H1 (cell line): ENCODE data around the gene RAMP3. TPM values are rescaled to one million over a fixed set of nuclear protein-coding genes. Genes with fewer than 3 reads are reported as not detected.

Experiments used
- CTCF ChIA-PET: fragments of 300-600 bp; sonication (Branson Sonifier 250); formaldehyde crosslinking; loops from one replicate; lab custom pipeline; 2021; ENCODE audit not compliant: partially characterized antibody; lab: Charles Lee
- POLR2A ChIA-PET: fragments of 300-600 bp; sonication (Branson Sonifier 250); formaldehyde crosslinking; loops from one replicate; lab custom pipeline; 2021; ENCODE audit warnings: inconsistent platforms; ENCODE audit not compliant: partially characterized antibody; lab: Charles Lee
- DNase-seq, 2 experiments: peaks; one replicate each; pipeline versions ENCODE4 v3.0.0 to v3.0.0-alpha.2; 2010 to 2022; ENCODE audit warnings: low spot score in 2 of 2, low read depth in 1 of 2, mixed read lengths in 1 of 2
- FAIRE-seq: peaks from 2 replicates; lab custom pipeline; 2011; peaks lifted over from hg19 to GRCh38; lab: Jason Lieb, UNC
- H2AFZ ChIP-seq: 2 replicates; pipeline ENCODE4 v1.8.1; 2012; ENCODE audit warnings: low read length, inconsistent platforms
- H2AK5ac ChIP-seq: 2 replicates; pipeline ENCODE4 v1.6.1; 2013; ENCODE audit warnings: low read depth, low read length
- H2BK120ac ChIP-seq: replicated peaks from 2 replicates; pipeline ENCODE3; 2013; ENCODE audit warnings: low read depth, low read length, inconsistent platforms
- H2BK12ac ChIP-seq: 2 replicates; pipeline ENCODE4 v1.6.1; 2013; ENCODE audit warnings: low read depth, low read length
- H2BK15ac ChIP-seq: 2 replicates; pipeline ENCODE4 v1.6.1; 2013; ENCODE audit warnings: low read length
- H2BK20ac ChIP-seq: 2 replicates; pipeline ENCODE4 v1.6.1; 2013; ENCODE audit warnings: low read length
- H2BK5ac ChIP-seq: 2 replicates; pipeline ENCODE4 v1.6.1; 2013; ENCODE audit warnings: low read depth, low read length
- H3K14ac ChIP-seq: 2 replicates; pipeline ENCODE4 v1.6.1; 2013; ENCODE audit warnings: inconsistent platforms; ENCODE audit not compliant: insufficient read length
- H3K18ac ChIP-seq: 2 replicates; pipeline ENCODE4 v1.6.1; 2013; ENCODE audit warnings: low read length; ENCODE audit errors: extremely low read depth
- H3K23ac ChIP-seq: 2 replicates; pipeline ENCODE4 v1.6.1; 2013; ENCODE audit warnings: inconsistent platforms; ENCODE audit not compliant: insufficient read length
- H3K23me2 ChIP-seq: 2 replicates; pipeline ENCODE4 v1.6.1; 2013; ENCODE audit warnings: low read depth, low read length
- H3K27ac ChIP-seq: 2 replicates; pipeline ENCODE4 v1.6.1; 2011; ENCODE audit warnings: low read depth, low read length, inconsistent platforms
- H3K27me3 ChIP-seq, 4 experiments: replicated peaks in 1 of 4; 1 replicate in 1 of 4; 2 replicates in 3 of 4; pipeline versions ENCODE4 v1.6.1 to v1.8.1; 2011 to 2013; ENCODE audit warnings: low read length in 3 of 4, mild to moderate bottlenecking in 3 of 4, inconsistent platforms in 2 of 4, mixed read lengths in 2 of 4, moderate library complexity in 1 of 4; ENCODE audit not compliant: control insufficient read depth in 3 of 4, insufficient read depth in 3 of 4; ENCODE audit errors: extremely low read depth in 1 of 4
- H3K36me3 ChIP-seq, 4 experiments: 2 replicates each; pipeline versions ENCODE4 v1.6.1 to v1.8.1; 2011 to 2013; ENCODE audit warnings: mild to moderate bottlenecking in 4 of 4, low read length in 3 of 4, moderate library complexity in 2 of 4, control low read depth in 1 of 4, inconsistent platforms in 1 of 4; ENCODE audit not compliant: insufficient read depth in 4 of 4, control insufficient read depth in 2 of 4
- H3K4ac ChIP-seq: replicated peaks from 2 replicates; pipeline ENCODE3; 2013; ENCODE audit warnings: low read length, low read depth, mixed read lengths, inconsistent platforms; ENCODE audit not compliant: insufficient read length
- H3K4me1 ChIP-seq, 4 experiments: replicated peaks in 1 of 4; 1 replicate in 1 of 4; 2 replicates in 3 of 4; pipeline versions ENCODE4 v1.6.1 to v1.8.1; 2011 to 2013; ENCODE audit warnings: low read length in 3 of 4, inconsistent platforms in 2 of 4, mixed read lengths in 1 of 4; ENCODE audit not compliant: insufficient read depth in 4 of 4, control insufficient read depth in 3 of 4
- H3K4me2 ChIP-seq, 2 experiments: 2 replicates each; pipeline versions ENCODE4 v1.6.1 to v1.8.1; 2011 to 2013; ENCODE audit warnings: low read depth in 2 of 2, low read length in 2 of 2, control low read depth in 1 of 2, inconsistent platforms in 1 of 2, mild to moderate bottlenecking in 1 of 2; ENCODE audit not compliant: insufficient read depth in 1 of 2
- H3K4me3 ChIP-seq, 4 experiments: fragments of 200-600, 300-600 bp in 1 of 4; sonication (generic), shearing (Covaris generic), sonication (Bioruptor Twin) in 1 of 4; 2 replicates each; pipeline versions ENCODE4 v1.5.1 to v1.8.1; 2011 to 2016; ENCODE audit warnings: low read length in 4 of 4, low read depth in 3 of 4, control low read depth in 2 of 4, inconsistent platforms in 2 of 4, mild to moderate bottlenecking in 2 of 4, mixed read lengths in 1 of 4, moderate library complexity in 1 of 4; ENCODE audit not compliant: insufficient read depth in 2 of 4; ENCODE audit errors: extremely low read depth in 1 of 4
- H3K56ac ChIP-seq: replicated peaks from 2 replicates; pipeline ENCODE3; 2013; ENCODE audit warnings: low read depth, mild to moderate bottlenecking, mixed read lengths, low read length, inconsistent platforms; ENCODE audit not compliant: insufficient read length
- H3K79me1 ChIP-seq: 2 replicates; pipeline ENCODE4 v1.6.1; 2013; ENCODE audit warnings: low read depth, low read length, control low read depth
- H3K79me2 ChIP-seq, 2 experiments: 2 replicates each; pipeline versions ENCODE4 v1.6.1 to v1.8.1; 2012 to 2013; ENCODE audit warnings: low read length in 2 of 2, mild to moderate bottlenecking in 2 of 2, inconsistent platforms in 1 of 2; ENCODE audit not compliant: insufficient read depth in 2 of 2, control insufficient read depth in 1 of 2
- H3K9ac ChIP-seq, 4 experiments: replicated peaks in 1 of 4; 1 replicate in 1 of 4; 2 replicates in 3 of 4; pipeline versions ENCODE4 v1.6.1 to v1.8.1; 2011 to 2013; ENCODE audit warnings: low read depth in 3 of 4, low read length in 3 of 4, control low read depth in 2 of 4, mild to moderate bottlenecking in 2 of 4, moderate library complexity in 2 of 4, inconsistent platforms in 1 of 4; ENCODE audit errors: extremely low read depth in 1 of 4
- H3K9me3 ChIP-seq, 2 experiments: 2 replicates each; pipeline versions ENCODE4 v1.6.1 to v1.8.1; 2012 to 2013; ENCODE audit warnings: mild to moderate bottlenecking in 2 of 2, moderate library complexity in 2 of 2, control low read depth in 1 of 2, inconsistent platforms in 1 of 2, low read depth in 1 of 2, low read length in 1 of 2, mixed read lengths in 1 of 2; ENCODE audit not compliant: insufficient read depth in 2 of 2
- H4K20me1 ChIP-seq, 2 experiments: replicated peaks in 1 of 2; 2 replicates each; pipeline versions ENCODE3 to v1.8.1; 2011 to 2013; ENCODE audit warnings: inconsistent platforms in 2 of 2, low read length in 2 of 2, mild to moderate bottlenecking in 1 of 2; ENCODE audit not compliant: insufficient read depth in 2 of 2, control insufficient read depth in 1 of 2
- H4K5ac ChIP-seq: 2 replicates; pipeline ENCODE4 v1.6.1; 2013; ENCODE audit warnings: low read length, low read depth, mixed read lengths, inconsistent platforms; ENCODE audit not compliant: insufficient read length
- H4K8ac ChIP-seq: 2 replicates; pipeline ENCODE4 v1.8.0; 2013; ENCODE audit warnings: mild to moderate bottlenecking, moderate library complexity, low read length, inconsistent platforms; ENCODE audit not compliant: insufficient read depth; ENCODE audit errors: extremely low read depth
- H4K91ac ChIP-seq: replicated peaks from 2 replicates; pipeline ENCODE3; 2013; ENCODE audit warnings: low read length, mixed read lengths, inconsistent platforms; ENCODE audit not compliant: insufficient read length
- BRCA1 ChIP-seq: IDR thresholded peaks from 2 replicates; pipeline ENCODE4 v1.6.1; 2012; ENCODE audit warnings: low read depth, low read length, improper control_type of control experiment
- CTBP2 ChIP-seq: IDR thresholded peaks from 2 replicates; pipeline ENCODE4 v1.7.0; 2011; ENCODE audit warnings: borderline replicate concordance, mild to moderate bottlenecking, moderate library complexity, mixed read lengths, low read length; ENCODE audit not compliant: insufficient read depth, insufficient read length
- E2F6 ChIP-seq: IDR thresholded peaks from 2 replicates; pipeline ENCODE4 v1.6.1; 2012; ENCODE audit warnings: inconsistent platforms
- EGR1 ChIP-seq: IDR thresholded peaks from 2 replicates; pipeline ENCODE4 v1.6.1; 2011; ENCODE audit warnings: low read depth, low read length, borderline replicate concordance
- FOSL1 ChIP-seq: IDR thresholded peaks from 2 replicates; pipeline ENCODE4 v1.6.1; 2011; ENCODE audit warnings: mild to moderate bottlenecking, low read depth, low read length, moderate library complexity; ENCODE audit not compliant: insufficient read depth
- HDAC2 ChIP-seq, 2 experiments: fragments of 300-600 bp in 1 of 2; sonication (generic) in 1 of 2; IDR thresholded peaks; 2 replicates each; pipeline ENCODE4 v1.6.1; 2011 to 2012; ENCODE audit warnings: low read depth in 2 of 2, low read length in 2 of 2, mild to moderate bottlenecking in 2 of 2, moderate library complexity in 2 of 2, borderline replicate concordance in 1 of 2, inconsistent platforms in 1 of 2
- KDM1A ChIP-seq: fragments of 200-600, 300-600 bp; sonication (generic); IDR thresholded peaks from 2 replicates; pipeline ENCODE4 v1.7.1; 2016; ENCODE audit warnings: mild to moderate bottlenecking, low read length, borderline replicate concordance
- POU5F1 ChIP-seq: IDR thresholded peaks from 2 replicates; pipeline ENCODE4 v1.6.1; 2011; ENCODE audit warnings: low read depth, mild to moderate bottlenecking, low read length, moderate library complexity
- RBBP5 ChIP-seq: IDR thresholded peaks from 2 replicates; pipeline ENCODE4 v1.7.1; 2012; ENCODE audit warnings: low read depth, mild to moderate bottlenecking, inconsistent platforms, low read length, moderate library complexity, borderline replicate concordance
- RFX5 ChIP-seq: IDR thresholded peaks from 2 replicates; pipeline ENCODE4 v1.6.1; 2011; ENCODE audit warnings: low read depth, low read length, improper control_type of control experiment, borderline replicate concordance
- SP1 ChIP-seq: IDR thresholded peaks from 2 replicates; pipeline ENCODE4 v1.6.1; 2011; ENCODE audit warnings: low read depth, low read length
- SRF ChIP-seq: IDR thresholded peaks from 2 replicates; pipeline ENCODE4 v1.6.1; 2011; ENCODE audit warnings: mild to moderate bottlenecking, low read depth, low read length, moderate library complexity
- TAF7 ChIP-seq: optimal IDR thresholded peaks from 2 replicates; pipeline ENCODE3; 2011; ENCODE audit warnings: low read depth, mild to moderate bottlenecking, inconsistent platforms, low read length, moderate library complexity, borderline replicate concordance
- TCF12 ChIP-seq: IDR thresholded peaks from 2 replicates; pipeline ENCODE4 v1.6.1; 2011; ENCODE audit warnings: low read depth, mild to moderate bottlenecking, low read length
- WGBS, 2 experiments: shearing (Covaris generic) in 1 of 2; methylation state at CpG; one replicate each; pipeline versions ENCODE4 v1.1.6 to v1.1.7; 2013 to 2015; ENCODE audit warnings: low lambda C conversion rate in 2 of 2, mixed read lengths in 2 of 2, inconsistent platforms in 1 of 2, low coverage in 1 of 2, missing lambda C conversion rate in 1 of 2; ENCODE audit not compliant: insufficient replicate concordance in 2 of 2, insufficient coverage in 1 of 2, insufficient read length in 1 of 2; ENCODE audit errors: extremely low coverage in 1 of 2, missing lambda C conversion rate in 1 of 2; 5-methylcytosine and 5-hydroxymethylcytosine counted together
- polyA plus RNA-seq, 7 experiments: library from polyadenylated mRNA; depleted of rRNA in 3 of 7; stranded (reverse) in 5 of 7; unstranded in 2 of 7; fragments of >200 nt in 5 of 7; fragments of 200-250 nt in 2 of 7; gene quantifications; 1 replicate in 5 of 7; 2 replicates in 1 of 7; 4 replicates in 1 of 7; pipeline versions ENCODE4 v1.2.1 to v1.2.3, GENCODE V29; 2011 to 2013; ENCODE audit warnings: missing spikeins in 2 of 7, mixed read lengths in 2 of 7
- total RNA-seq: library from RNA; stranded (reverse); fragmentation: NEBNext Ultra II Directional; extraction: Animal tissue kit (Norgen Biotek cat#: 25700); gene quantifications from 2 replicates; pipeline ENCODE4 v1.2.1, GENCODE V29; 2021

Gene RAMP3
- total and polyA plus RNA-seq, 2 of the 8 experiments (the other 6 are each of a cell fraction or from before 2014, with no cell fraction given), result 0.88 to 0.98 TPM

- no peak overlapping the region for H2AK5ac ChIP-seq
- H3K56ac ChIP-seq, result no peak overlapping the region
- no peak overlapping the region for H3K4me3 ChIP-seq
- H4K91ac ChIP-seq, result no peak overlapping the region
- H3K23me2 ChIP-seq, result no peaks in the 10 kb centered on the region
- no peak overlapping the region for H3K4me2 ChIP-seq
- H3K79me1 ChIP-seq, result no peaks in the 10 kb centered on the region
- H3K27ac ChIP-seq, result no peak overlapping the region
- H3K23ac ChIP-seq, result no peak overlapping the region
- H3K9me3 ChIP-seq, result no peaks in the 10 kb centered on the region
- H2BK12ac ChIP-seq, result no peak overlapping the region
- POLR2A ChIA-PET, result interaction anchor here (1.6 kb wide), 1 partner anchor 16 kb away, joined by 3 read pairs; no protein-coding TSS in a partner anchor
- H3K4me1 ChIP-seq, result no peaks in the 10 kb centered on the region
- no peak overlapping the region for H3K18ac ChIP-seq
- no peak for DNase-seq
- CTCF ChIA-PET, result interaction anchor here (0.6 to 1.2 kb wide), 4 partner anchors 11 to 381 kb away, joined by 3 to 5 read pairs (median 4); no protein-coding TSS in a partner anchor
- H2BK5ac ChIP-seq, result no peak overlapping the region
- H2AFZ ChIP-seq, result no peak overlapping the region
- no peak overlapping the region for H2BK20ac ChIP-seq
- H3K27me3 ChIP-seq, result no peaks in the 10 kb centered on the region
- H4K8ac ChIP-seq, result no peak overlapping the region; the same call in 1 of the 2 replicates
- no peak for FAIRE-seq
- no peaks in the 10 kb centered on the region for H4K20me1 ChIP-seq
- WGBS, 2 experiments, result 85% methylated on average over 7 of the region's 7 CpGs; no CpG with 5 or more reads in 1 of the 2 experiments
- H4K5ac ChIP-seq, result no peak overlapping the region
- H3K36me3 ChIP-seq, result no peaks in the 10 kb centered on the region
- no peak overlapping the region for H3K14ac ChIP-seq
- H3K4ac ChIP-seq, result no peak overlapping the region
- H2BK15ac ChIP-seq, result no peak overlapping the region
- H3K9ac ChIP-seq, result no peak overlapping the region
- H3K79me2 ChIP-seq, result no peaks in the 10 kb centered on the region
- H2BK120ac ChIP-seq, result no peak overlapping the region
- TF ChIP-seq EGR1, result no peak
- no peak for TF ChIP-seq HDAC2 (IDR thresholded peaks at IDR 0.05; ENCODE audit: borderline replicate concordance in 1 of 2, low read depth in 2 of 2, low read length in 2 of 2)
- TF ChIP-seq POU5F1, result no peak
- no peak for TF ChIP-seq TAF7
- TF ChIP-seq KDM1A, result no peak
- no peak for TF ChIP-seq FOSL1
- no peak for TF ChIP-seq CTBP2
- TF ChIP-seq RBBP5, result no peak
- no peak for TF ChIP-seq RFX5
- TF ChIP-seq SRF, result no peak
- TF ChIP-seq SP1, result no peak
- no peak for TF ChIP-seq E2F6
- no peak for TF ChIP-seq BRCA1
- no peak for TF ChIP-seq TCF12
Observed at GRCh38 chr7:45203459-45203858, 45.9 kb downstream of the RAMP3 start.
